ENCODE measurements around the gene UNC119B.

UNC119B gene

DNA sequence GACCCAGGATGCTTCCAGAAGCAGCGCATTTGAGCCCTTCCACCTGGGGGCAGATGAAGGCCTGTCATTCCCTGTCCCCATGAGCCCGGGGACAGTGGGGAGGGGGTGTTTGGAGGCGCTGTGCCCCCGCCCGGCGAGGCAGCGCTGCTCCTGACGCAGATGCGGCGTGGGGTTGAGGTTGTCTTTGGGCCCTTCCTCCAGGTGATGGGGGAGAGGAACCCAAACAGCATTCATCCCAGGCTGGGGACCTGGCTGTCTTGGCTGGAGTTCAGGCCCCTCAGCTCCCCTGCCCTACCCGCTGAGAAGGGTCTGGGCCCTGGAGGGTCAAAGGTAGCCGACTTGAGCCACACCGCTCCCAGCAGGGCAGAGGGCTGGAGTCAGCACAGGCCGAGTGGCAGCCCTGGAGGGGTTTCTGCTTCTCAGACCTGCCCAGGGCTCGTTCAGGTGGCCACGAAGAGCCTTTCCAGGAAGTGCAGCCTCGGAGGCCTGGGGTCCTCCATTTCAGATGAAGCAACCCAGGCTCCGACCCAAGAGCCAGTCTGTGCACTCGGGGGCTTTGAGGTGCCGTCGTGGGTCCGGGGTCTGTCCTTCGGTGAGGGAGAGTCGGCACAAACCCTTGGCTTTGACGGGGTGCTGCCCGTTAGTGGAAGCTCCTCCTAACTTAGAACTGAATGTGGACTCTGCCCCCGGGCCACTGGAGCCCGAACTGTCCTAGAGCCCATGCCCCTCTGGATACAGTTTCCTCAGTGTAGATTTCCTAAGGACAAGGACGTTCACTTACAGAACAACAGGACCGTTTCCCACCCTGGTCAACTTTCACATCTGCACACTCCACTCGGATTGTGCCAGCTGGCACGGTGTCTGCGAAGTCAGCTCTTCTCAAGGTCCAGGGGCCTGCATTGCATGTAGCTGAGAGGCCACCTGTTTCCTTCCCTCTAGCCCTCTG is 31.5 kb downstream of the UNC119B start:
- no peak for DNase-seq

DNA sequence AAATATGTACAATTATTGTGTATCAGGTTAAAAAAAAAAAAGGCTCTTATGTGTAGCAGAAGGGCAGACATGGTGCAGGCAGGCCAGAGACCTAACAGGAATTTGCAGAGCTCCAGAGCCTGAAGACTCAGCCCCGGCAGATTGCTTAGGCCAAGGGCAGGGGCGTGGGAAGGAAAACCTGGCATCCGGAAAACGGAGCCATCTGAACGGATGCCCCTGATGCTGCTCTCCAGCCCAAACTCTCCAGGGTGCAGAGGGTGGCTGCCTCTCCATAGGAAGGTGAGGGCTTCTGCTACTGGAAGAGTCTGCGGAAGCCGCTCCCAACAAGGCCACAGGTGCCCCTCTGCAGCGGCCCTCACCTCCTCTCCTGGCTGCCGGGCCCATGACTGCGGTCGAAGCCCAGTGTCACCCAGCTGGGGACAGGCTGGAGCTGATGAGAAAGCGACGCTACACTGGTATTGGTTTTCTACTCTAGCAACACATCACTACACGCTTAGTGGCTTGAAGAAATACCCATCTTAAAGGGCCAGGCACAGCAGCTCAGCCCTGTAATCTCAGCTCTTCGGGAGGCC is 34.8 kb downstream of the UNC119B start:
- no peak for DNase-seq

DNA sequence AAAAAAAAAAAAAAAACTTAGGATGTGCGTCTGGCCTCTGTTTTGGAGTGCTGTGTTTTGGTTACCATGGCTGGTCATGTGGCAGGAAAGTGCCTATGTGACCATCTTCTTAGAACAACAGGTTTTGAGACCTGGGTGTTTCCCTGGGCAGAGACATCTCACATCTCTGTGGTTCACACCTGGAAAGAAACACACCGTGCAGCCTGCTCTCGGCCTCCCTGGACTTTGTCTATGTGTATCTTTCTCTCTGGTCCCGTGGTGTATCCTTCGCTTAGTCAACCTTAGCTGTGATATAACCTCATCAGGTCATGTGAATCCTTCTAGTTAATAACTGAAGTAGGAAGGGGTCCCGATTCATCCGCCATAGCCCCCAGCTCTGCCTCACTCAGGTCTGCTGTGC is 38.0 kb downstream of the UNC119B start:
- no peak for DNase-seq

DNA sequence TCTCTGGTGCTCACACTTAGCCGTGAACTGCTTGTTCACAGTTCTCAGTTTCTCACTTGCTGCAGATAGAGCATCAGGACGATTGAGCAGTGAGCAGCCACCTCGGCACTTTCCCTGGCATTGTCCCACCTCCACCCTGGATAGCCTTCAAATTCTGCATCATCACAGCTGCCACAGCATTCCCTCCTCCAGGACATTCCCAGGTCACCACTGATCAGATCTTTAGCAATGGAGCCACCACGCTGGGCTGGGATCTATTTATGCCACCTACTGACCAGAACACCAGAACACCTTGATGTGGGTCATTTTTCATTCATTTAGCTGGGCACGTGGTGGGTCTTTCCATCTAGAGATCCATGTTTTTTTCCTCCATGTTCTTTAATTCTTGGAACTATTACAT is 39.0 kb downstream of the UNC119B start:
- DNase-seq: no peak

DNA sequence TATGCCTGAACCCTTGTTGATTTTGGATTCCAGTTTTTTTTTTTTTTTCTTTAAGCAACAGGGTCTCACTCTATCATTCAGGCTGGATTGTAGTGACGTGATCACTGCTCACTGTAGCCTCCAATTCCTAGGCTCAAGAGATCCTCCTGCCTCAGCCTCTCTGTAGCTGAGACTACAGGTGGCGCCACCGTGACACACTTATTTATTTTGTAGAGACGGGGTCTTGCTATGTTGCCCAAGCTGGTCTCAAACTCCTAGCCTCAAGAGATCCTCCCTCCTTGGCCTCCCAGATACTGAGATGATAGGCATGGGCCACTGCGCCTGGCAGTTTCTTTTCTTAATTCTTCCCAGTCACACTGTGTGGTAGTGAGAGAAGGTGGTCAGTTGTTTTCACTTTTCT is 40.5 kb downstream of the UNC119B start:
- DNase-seq: no peak

DNA sequence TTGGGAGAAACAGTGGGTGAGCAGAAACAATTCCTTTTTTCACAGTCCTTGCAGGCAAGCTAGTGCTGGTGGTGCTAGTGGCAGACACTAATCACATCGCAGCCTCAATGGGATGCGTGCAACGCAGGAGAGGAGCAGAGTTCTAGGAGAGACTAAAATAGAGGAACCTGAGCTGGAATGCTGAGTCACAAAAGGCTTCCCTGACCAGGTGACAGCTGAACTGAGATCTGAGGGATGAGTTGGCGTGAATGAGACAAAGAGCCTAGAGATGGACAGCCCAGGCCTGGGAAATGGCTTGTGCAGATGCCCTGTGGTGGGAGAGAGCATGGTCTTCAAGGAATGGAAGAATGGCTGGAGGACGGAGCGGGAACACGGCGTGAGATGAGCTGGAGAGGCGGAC is 41.1 kb downstream of the UNC119B start:
- no peak for DNase-seq

DNA sequence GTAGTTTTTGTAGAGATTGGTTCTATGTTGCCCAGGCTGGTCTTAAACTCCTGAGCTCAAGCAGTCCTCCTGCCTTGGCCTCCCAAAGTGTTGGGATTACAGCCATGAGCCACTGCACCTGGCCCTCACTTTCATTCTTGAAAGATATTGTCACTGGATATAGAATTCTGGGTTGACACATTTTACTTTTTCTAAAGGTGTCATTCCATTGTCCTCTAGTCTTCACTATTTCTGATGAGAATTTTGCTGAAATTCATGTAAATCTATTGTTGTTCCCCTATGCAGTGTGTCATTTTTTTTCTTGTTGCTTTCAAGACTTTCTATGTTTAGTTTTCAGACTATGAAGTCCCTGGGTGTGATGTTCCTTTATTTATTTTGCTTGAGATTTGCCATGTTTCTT is 44.5 kb downstream of the UNC119B start:
- DNase-seq: no peak

DNA sequence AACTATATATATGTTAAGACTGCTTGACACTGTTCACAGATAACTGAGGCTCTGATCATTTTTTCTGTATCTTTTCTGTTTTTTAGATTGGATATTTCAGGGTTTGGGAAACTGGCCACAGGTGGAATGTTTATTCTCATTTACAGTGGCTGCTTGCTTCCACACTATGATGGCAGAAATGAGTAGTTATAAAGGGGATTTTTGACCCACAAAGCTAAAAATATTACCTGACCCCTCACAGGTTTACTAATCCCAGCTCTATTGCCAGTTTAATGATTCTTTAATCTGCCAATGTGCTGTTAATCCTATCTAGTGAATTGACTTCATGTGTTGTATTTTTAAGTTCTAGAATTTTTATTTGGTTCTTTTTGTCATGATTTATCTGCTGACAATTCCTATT is 45.0 kb downstream of the UNC119B start:
- DNase-seq: no peak

DNA sequence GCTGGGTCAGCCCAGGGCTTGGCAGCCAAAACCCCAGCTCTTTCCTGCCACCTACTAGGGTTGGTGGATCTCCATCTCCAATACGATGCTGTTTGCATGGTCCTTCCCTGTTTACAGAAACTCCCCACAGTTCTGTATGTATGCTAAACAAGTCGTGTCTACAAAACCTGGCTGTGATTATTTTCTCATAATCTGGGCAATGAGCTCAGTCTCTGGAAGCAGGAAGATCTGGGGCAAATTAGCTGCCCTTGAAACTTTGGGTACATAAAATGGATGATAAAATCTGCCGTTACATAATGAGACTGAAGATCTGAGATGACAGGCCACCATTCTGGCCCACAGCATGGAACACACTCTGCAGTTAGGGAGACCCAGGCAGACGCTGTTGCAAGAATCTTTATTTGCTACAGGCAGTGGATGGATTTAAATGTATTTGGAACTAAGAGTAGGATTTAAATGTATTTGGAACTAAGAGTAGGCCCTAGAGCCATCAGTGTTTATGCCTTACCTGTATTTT is 47.0 kb downstream of the UNC119B start:
- DNase-seq: no peak

DNA sequence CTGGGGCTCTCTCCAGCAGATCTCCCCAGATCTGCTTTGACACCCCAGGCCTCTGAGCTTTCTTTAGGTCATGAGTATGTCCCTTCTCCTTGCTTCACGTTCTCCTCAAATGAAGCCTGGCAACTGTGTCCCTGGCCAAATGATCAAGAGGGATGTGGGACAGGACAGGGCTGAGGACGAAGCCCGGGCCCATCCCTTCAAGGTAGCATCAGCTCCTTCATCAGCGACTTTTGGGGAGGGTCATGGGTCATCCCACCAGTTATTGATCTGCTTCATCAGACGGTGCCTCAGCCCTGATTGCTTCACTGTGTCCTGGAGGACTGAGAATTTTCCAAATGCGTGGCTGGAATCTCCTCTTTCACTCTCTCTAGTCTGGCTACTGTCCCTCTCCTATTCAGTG is 47.7 kb downstream of the UNC119B start:
- DNase-seq: no peak

DNA sequence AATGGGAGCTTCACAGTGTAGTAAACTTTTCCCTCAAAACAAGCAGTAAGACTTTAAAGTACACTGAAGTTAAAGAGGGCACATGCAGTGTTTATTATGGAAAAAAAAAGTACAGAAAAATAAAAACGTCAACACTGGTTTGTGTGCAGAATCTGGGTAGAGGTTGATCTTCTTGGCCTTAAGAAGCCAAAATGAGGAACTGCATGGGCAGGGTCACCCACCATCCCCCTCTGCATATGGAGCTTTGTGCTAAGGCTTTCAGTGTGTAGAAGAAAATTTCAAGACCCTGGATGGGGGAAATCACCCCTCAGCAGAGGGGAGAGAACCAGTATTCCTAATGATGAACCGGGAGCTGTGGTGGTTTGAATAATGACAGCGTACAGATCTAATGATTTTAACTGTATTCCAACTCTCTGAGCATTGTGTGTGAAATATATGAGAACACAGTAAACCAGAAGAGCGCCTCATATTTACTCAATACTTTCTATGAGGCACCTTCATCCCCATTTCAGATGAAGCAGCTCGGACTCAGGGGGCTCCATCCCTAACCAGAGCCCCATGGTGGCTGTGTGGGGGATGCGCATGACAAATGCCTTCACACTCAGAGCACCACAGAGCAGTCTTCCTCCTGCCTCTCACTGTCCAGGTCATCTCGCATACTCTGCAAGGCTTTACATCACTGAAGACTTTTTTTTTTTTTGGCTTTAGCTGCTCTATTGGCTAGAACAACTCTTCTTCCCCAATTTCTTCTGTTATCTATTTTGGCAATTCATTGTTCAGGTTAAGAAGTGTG is 48.7 kb downstream of the UNC119B start:
- DNase-seq: no peak

DNA sequence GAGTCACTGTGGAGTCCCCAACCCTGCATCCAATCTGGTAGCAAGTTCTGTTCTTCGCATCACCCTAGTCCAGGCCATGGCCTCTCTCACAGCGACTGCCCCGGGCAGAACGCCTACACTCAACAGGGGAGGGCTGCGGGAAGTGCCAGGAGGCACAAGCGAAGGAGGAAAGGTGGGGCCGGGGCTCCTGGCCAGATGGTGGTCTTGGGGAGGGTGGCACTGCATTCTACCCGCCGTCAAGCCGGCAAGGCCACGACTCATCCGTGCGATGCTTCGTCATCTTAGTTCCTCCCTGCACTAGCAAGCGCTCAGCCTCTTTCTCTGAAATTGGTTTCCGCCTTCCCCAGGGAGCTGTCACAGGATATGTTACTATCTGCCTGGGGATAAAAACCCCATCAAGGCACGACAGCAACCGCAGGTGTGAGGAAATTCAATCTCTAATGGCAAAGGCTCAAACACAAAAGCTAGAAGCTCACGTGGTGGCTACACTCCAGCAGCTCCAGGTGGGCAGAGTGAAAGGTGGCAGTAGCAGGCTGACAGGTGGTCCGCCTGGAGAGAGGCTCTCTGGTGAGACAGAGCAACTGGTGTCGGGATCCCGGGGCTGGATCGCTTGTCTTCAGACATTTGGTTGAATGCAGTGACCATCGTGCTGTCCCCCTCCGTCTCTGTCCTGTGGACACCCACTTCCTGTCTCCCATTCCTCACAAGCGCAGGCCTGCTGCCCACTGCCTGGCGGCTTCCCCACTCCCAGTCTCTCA is 49.5 kb downstream of the UNC119B start:
- no peak for DNase-seq

DNA sequence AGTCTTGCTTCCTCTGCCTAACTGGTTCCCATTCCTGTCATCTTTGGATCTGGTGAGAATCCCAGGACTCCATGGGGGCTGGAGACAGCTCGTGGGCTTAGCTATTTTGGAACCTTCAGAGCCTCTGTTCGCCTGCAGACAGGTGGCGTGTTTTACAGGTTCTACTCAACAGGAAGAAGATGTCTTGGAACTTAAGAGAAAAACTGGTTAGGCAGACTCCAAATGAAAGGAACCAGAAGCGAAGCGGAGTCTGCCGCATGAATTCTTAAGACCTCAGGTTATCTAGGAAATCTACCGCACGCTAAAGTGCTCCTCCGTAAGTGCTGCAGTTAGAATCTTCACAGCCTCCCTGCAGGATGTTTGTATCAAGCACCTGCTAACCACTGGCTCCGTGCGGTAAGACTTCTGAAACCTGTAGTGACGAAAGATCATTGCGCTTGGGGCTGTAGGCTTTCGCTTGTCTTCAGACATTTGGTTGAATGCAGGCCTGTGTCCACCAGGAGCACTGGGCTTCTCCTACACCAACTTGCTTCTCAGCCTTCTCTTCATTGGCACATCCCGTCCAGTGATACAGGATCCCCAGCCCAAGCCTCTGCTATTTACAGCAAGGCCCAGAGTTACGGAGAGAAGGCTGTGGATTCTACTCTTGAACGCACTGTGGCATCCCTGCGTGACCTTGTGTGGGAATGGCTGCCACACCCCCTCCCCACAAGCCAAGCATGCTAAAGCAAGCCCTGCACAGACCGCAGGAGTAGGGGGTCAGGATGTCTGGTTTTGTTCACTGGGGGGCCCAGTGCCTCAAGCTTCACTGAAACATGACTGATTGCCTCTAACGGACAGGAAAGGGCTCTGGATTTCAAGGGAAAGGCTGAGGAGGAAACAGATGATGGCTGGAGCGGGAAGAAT is 50.3 kb downstream of the UNC119B start:
- no peak for DNase-seq

DNA sequence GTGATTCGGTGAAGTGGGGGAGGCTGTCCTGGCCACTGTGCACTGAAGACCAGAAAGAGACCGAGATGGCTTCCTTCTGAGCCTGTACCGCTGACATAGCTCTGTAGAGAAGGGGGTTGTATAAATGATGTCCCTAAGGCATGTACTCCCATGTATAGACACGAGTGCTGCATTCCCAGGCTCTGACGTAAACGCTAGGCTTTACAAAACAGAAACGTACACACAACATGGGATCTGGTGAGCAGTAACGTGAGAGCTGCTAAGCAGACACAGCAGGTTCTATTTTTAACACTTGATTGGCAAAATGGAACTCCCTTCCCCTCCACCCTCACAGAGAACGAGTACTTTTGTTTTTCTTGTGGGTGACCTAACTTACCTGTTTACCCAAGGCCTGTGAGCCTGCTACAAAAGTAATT is 51.3 kb downstream of the UNC119B start:
- peak; percentile 1 for DNase-seq

DNA sequence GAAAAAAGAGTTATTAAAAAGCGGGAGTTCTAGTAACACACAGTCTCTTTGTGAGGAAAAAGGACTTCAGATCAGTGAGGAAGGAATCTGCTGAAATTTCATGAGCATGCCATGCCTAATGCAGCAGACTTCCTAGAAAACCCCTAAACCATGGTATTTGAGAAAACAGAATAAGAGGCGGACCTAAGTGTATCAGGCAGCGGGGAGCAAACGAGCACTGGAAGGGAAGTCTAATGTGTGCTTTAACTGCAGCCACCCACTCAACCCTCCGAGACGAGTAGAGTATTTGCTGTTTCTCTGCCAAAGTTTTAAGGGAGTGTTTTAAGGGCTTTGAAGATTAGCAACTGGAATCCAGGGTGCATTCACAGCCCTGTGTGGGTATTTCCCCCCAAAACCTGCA is 51.8 kb downstream of the UNC119B start:
- no peak for DNase-seq

DNA sequence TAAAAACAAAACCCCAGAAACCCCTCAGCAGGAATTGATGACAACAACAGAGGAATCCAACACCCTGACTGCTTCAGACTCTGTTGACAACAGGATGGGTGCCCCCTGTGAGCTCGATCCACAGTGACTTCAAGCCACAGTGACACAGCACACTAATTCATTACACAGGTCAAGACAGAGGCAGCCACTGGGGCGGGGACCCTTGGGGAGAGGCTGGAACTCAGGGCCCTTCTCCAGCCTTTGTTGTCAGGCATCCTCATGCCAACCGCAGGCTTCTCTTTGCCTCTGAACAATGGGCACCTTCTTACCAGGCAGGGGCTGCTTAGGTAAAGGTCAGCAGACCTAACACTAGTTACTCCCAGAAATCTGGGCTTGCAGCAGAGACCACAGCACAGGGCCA is 53.0 kb downstream of the UNC119B start:
- no peak for DNase-seq

DNA sequence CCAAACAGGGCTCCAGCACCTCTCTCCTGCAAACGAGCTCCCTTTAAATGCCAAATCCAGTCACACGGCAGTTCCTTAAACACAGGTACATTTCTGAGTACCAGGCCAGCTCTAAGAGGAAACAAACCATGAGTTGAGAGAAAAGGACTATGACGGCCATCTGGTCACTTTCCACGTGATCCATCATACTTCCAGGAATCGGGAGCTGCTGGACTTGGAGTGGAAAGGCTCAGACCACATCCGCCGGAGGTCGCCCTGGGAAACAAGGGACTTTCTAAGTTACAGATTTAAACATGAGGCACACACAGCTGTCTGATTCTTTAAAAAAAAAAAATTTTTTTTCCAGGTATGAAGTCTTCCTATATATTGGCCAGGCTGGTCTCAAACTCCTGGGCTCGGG is 54.6 kb downstream of the UNC119B start:
- DNase-seq: no peak

DNA sequence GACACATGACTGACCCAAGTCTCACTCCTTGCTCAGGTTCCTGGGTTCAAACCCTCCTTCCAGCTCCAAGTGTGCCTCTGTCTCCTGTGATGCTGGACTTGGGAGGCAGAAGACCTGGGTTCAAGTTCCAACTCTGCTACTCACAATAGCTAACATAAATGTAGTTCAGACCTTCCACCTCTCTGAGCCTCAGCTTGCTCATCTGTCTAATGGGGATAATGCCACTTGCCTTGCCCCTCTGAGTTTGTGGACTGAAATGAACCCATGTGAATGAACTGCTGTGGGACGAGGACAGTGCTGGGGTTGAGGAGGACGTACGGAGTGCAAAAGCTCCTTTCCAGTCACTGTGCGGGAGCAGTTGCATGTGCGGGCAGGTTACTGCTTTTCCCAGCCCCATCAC is 56.3 kb downstream of the UNC119B start:
- no peak for DNase-seq

DNA sequence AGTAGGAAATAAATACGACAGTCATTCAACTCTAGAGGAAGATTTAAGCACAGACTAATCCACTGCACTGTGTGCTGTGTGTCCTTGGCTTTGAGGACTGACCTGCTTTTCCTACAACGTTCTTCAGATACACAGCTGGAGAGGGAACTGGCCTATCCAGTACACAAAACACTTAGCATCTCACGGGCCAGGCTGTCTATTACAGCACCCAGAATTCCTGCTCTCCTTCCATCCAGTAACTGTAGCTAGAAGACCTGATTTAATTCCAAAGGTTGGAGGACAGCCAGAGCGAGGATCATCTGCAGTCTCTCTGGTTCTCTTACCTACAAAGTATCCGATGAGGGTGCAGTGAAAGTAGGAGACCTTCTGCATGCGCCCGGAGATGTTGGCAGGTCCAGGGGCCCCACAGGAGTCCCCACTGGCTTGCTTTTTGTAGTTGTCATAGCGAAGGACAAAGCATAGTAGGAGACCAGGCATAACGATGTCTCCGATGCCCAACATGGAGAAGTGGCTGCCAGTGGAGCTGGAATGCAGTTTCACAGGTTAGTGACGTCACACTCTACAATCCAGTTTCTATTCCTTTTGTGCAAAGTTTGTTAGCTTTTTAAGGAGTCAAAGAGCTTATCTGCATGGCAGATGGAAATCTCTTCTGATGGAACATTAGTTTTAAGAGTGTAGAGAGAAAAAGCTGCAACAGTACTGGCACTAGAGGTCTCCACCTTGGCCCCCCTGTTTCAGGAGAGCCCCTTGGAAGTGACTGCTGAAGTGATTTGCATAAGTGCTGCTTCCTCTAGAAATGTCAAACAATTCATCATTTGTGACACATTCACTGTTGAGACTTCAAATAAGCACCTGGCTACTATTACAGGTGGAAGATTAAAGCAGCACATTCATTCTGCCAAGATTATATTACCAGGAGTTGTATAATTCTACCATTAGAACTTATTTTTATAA is 57.1 kb downstream of the UNC119B start:
- DNase-seq: no peak

DNA sequence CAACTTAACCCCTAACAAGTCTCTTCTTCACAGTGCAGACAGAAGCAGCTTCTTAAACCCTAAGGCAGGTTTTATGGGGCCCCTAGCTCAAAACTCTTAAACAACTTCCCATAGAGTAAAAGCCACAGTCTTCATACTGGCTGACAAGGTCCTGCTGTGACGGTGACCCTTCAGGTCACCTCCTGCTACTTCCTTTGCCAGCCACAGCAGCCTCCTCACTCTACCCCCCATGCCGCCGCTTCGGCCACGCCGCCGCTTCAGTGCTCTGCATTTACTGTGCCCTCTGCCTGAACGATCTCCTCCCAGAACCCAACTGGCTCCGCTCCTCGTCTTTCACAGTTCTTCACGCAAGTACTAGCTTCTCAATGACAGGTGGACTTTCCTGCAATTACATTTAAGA is 60.8 kb downstream of the UNC119B start:
- DNase-seq: no peak
